ENCODE data around the gene FBH1. TPM values are rescaled to one million over a fixed set of nuclear protein-coding genes. Genes with fewer than 3 reads are reported as not detected.

Gene FBH1
- total and polyA plus RNA-seq, 12 donors = 57.8 to 134 (median 76.0) TPM

DNA sequence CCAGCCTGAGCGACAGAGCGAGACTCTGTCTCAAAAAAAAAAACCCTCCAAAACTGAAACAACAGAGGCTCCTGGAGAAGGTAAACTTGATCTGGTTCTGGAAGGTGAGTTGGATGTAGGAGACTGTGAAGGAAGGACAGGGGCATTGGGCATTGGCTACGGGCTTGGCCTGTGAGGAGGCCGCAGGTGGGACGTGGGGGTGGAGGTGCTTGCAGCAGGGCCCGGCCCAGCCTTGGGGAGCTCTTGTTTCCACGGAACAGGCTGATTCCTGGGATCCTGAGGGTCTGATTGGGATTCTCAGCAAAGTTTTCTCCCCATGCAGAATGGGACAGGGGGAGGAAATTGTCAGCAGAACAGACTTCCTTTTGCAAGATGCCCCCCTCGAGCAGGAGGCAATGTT lies 56.7 kb downstream of the FBH1 start:
- ATAC-seq = no peak
- no peak overlapping the region for H3K4me3 ChIP-seq
- TF ChIP-seq CTCF (IDR thresholded peaks at IDR 0.05) = no peak
- H3K9me3 ChIP-seq = no peaks in the 10 kb centered on the region
- intact Hi-C loops (cut with DNase I) = loop anchor here in 4 of 10 donors (5.0 to 10.0 kb wide), 4 partner anchors 68 to 141 kb away; partner anchors contain the start of gene RBM17 (in 4 of the 4)
- WGBS, 2 donors = 84 to 89% methylated on average over 8 of the region's 8 CpGs
- H3K36me3 ChIP-seq = no peaks in the 10 kb centered on the region
- H3K27me3 ChIP-seq = no peaks in the 10 kb centered on the region
- no peak for DNase-seq
- H3K27ac ChIP-seq = peak overlapping the region in 7 of 10 donors; percentile 76 to 97 (median 93)
- H3K4me1 ChIP-seq = peaks cover 14 to 87% (median 60%) of the 10 kb centered on the region in 9 donors

GRCh38 chr10:5947471-5948207 lies 57.6 kb downstream of the FBH1 start:
- Histone ChIP-seq H3K36me3 (peaks cover 0 to 8% (median 0%) of the 10 kb centered on the region in 9 donors), H3K27me3 (no peaks in the 10 kb centered on the region), H3K9me3 (no peaks in the 10 kb centered on the region), H3K27ac (peak overlapping the region in 3 of 10 donors; percentile 85 to 96 (median 93)), H3K4me3 (no peak overlapping the region), H3K4me1 (peaks cover 14 to 79% (median 51%) of the 10 kb centered on the region in 9 donors)
- intact Hi-C loops (cut with DNase I) = loop anchor here in 4 of 10 donors (5.0 to 10.0 kb wide), 4 partner anchors 67 to 140 kb away; partner anchors contain the start of gene RBM17 (in 4 of the 4)
- 92% methylated on average over 17 of the region's 17 CpGs for WGBS, 2 donors
- ATAC-seq (no peak), DNase-seq (no peak)
- TF ChIP-seq CTCF (IDR thresholded peaks at IDR 0.05) = no peak

DNA sequence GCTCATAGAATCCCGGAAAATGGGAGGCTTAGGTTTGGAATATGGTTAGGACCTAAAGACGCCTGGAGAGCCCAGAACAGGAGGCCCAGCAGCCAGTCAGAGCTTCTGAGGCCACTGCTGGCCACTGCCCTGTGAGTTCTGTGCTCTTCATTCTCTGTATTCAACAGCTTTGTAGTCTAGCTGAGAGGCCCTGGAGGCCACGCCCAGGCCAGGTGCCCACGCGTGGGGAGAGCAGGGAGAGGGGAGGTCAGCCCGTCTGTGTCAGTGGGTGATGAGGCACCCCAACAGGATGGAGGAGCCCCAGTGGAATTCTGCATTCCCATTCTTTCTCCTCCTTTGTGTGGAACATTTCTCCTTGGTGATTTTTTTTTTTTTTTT lies 58.2 kb downstream of the FBH1 start:
- WGBS, 2 donors = 93% methylated on average over 6 of the region's 6 CpGs
- Histone ChIP-seq H3K27me3 (no peaks in the 10 kb centered on the region), H3K36me3 (peaks cover 0 to 14% (median 0%) of the 10 kb centered on the region in 9 donors), H3K4me3 (no peak overlapping the region), H3K9me3 (no peaks in the 10 kb centered on the region), H3K27ac (no peak overlapping the region), H3K4me1 (peaks cover 14 to 73% (median 46%) of the 10 kb centered on the region in 9 donors)
- no peak for TF ChIP-seq CTCF (IDR thresholded peaks at IDR 0.05)
- intact Hi-C loops (cut with DNase I) = loop anchor here in 4 of 10 donors (5.0 to 10.0 kb wide), 4 partner anchors 67 to 139 kb away; partner anchors contain the start of gene RBM17 (in 4 of the 4)
- DNase-seq = no peak
- no peak for ATAC-seq

GRCh38 chr10:5949009-5949759 lies 59.1 kb downstream of the FBH1 start:
- intact Hi-C loops (cut with DNase I) = loop anchor here in 4 of 10 donors (5.0 to 10.0 kb wide), 4 partner anchors 66 to 138 kb away; partner anchors contain the start of gene RBM17 (in 4 of the 4)
- Histone ChIP-seq H3K27ac (peak overlapping the region in 2 of 10 donors; percentile 7 to 31), H3K4me3 (no peak overlapping the region), H3K4me1 (peaks cover 12 to 63% (median 36%) of the 10 kb centered on the region in 9 donors), H3K27me3 (no peaks in the 10 kb centered on the region), H3K36me3 (peaks cover 0 to 24% (median 0%) of the 10 kb centered on the region in 9 donors), H3K9me3 (no peaks in the 10 kb centered on the region)
- DNase-seq (peak; percentile 54 to 67), ATAC-seq (peak in 6 of 8 donors; percentile 23 to 50 (median 40))
- 47 to 56% methylated on average over 14 of the region's 14 CpGs for WGBS, 2 donors
- TF ChIP-seq CTCF (IDR thresholded peaks at IDR 0.05) = peak; percentile 11 to 68 (median 52)
